Measurements from ENCODE around the gene TNC. TPM values are rescaled to one million over a fixed set of nuclear protein-coding genes. Genes with fewer than 3 reads are reported as not detected.

The TNC gene
- polyA plus RNA-seq, 1 of the 3 experiments (the other 2 are of a cell fraction): 805 TPM

GRCh38 chr9:115015018-115015635 is 102.8 kb downstream of the TNC start:
- 74% methylated on average over 4 of the region's 4 CpGs for WGBS (ENCODE audit: low lambda C conversion rate)
- H3K36me3 ChIP-seq (replicated peaks in 1 of 2; ENCODE audit: control insufficient read depth in 1 of 2, insufficient read depth in 2 of 2, low read length in 1 of 2): peaks cover 3 to 11% of the 10 kb centered on the region in 2 experiments
- H3K79me2 ChIP-seq (ENCODE audit: insufficient read depth): no peaks in the 10 kb centered on the region
- H3K9me3 ChIP-seq: no peaks in the 10 kb centered on the region
- no peaks in the 10 kb centered on the region for H4K20me1 ChIP-seq (ENCODE audit: insufficient read depth)
- no peak overlapping the region for H3K9ac ChIP-seq
- no peak overlapping the region for H3K4me2 ChIP-seq
- no peak overlapping the region for H3K4me3 ChIP-seq (ENCODE audit: low read depth in 2 of 2, low read length in 1 of 2)
- H3K27me3 ChIP-seq (ENCODE audit: insufficient read depth): no peaks in the 10 kb centered on the region
- DNase-seq: peak; percentile 48
- H3K27ac ChIP-seq (ENCODE audit: low read depth in 2 of 2, low read length in 1 of 2): no peak overlapping the region
- CTCF ChIA-PET: interaction anchor here (0.7 to 3.8 kb wide), 44 partner anchors 8 to 757 kb away, joined by 3 to 23 read pairs (median 4); partner anchors contain the start of gene TEX48
- H3F3A ChIP-seq (replicated peaks; ENCODE audit: insufficient read depth): peaks cover 25% of the 10 kb centered on the region
- no peaks in the 10 kb centered on the region for H3K9me2 ChIP-seq
- H2AFZ ChIP-seq (ENCODE audit: low read depth): no peak overlapping the region
- POLR2A ChIA-PET: no interaction called here
- TF ChIP-seq ELF1 (IDR thresholded peaks at IDR 0.05) (no peak), ZBTB33 (IDR thresholded peaks at IDR 0.05; ENCODE audit: borderline replicate concordance, low read depth) (no peak), MXI1 (IDR thresholded peaks at IDR 0.05; ENCODE audit: low read depth, low read length) (no peak), MEF2A (IDR thresholded peaks at IDR 0.05; ENCODE audit: borderline replicate concordance, low read depth) (no peak), CTCF (IDR thresholded peaks at IDR 0.05) (peak; percentile 77), POLR2AphosphoS5 (IDR thresholded peaks at IDR 0.05; ENCODE audit: low read depth, low read length) (no peak), SMC3 (IDR thresholded peaks at IDR 0.05; ENCODE audit: low read depth, low read length) (peak; percentile 56), TEAD4 (IDR thresholded peaks at IDR 0.05; ENCODE audit: borderline replicate concordance, insufficient read depth) (no peak), NFIC (IDR thresholded peaks at IDR 0.05; ENCODE audit: borderline replicate concordance) (no peak), RAD21 (IDR thresholded peaks at IDR 0.05; ENCODE audit: low read length) (peak; percentile 57), FOXM1 (IDR thresholded peaks at IDR 0.05; ENCODE audit: low read depth) (no peak)
- H3K4me1 ChIP-seq (ENCODE audit: control insufficient read depth in 1 of 2, insufficient read depth in 2 of 2, low read depth in 1 of 2, low read length in 1 of 2): no peaks in the 10 kb centered on the region

DNA sequence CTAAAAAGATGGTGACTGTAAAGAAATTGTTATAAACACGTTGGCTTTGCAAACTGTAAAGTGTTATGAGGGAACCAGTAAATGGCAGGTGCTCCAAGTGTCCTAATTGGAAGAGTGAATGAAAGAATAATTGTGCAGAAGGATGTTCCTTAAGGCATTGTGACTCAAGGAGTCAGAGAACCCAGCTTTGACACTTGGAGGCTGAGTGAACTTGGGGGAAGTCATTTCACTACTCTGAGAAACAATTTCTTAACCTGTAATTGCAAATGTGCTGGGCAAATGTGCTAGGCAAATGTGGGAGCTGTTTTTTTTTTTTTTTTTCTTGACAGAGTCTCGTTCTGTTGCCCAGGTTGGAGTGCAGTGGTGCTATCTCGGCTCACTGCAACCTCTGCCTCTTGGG is 103.5 kb downstream of the TNC start:
- no peaks in the 10 kb centered on the region for H3K9me2 ChIP-seq
- H4K20me1 ChIP-seq (ENCODE audit: insufficient read depth): no peaks in the 10 kb centered on the region
- POLR2A ChIA-PET: no interaction called here
- H3K9me3 ChIP-seq: no peaks in the 10 kb centered on the region
- WGBS (ENCODE audit: low lambda C conversion rate): 59% methylated on average over 3 of the region's 3 CpGs
- H3K9ac ChIP-seq: no peak overlapping the region
- no peak overlapping the region for H3K4me2 ChIP-seq
- H3K4me1 ChIP-seq (ENCODE audit: control insufficient read depth in 1 of 2, insufficient read depth in 2 of 2, low read depth in 1 of 2, low read length in 1 of 2): 0 out of 4 replicates have a peak, but pooled peaks cover 0 to 2% of the 10 kb centered on the region in 2 experiments
- H3K79me2 ChIP-seq (ENCODE audit: insufficient read depth): no peaks in the 10 kb centered on the region
- no peaks in the 10 kb centered on the region for H3K27me3 ChIP-seq (ENCODE audit: insufficient read depth)
- peaks cover 18% of the 10 kb centered on the region for H3F3A ChIP-seq (replicated peaks; ENCODE audit: insufficient read depth)
- H3K4me3 ChIP-seq (ENCODE audit: low read depth in 2 of 2, low read length in 1 of 2): no peak overlapping the region; a peak in 1 of 4 replicates
- no peak overlapping the region for H2AFZ ChIP-seq (ENCODE audit: low read depth)
- H3K27ac ChIP-seq (ENCODE audit: low read depth in 2 of 2, low read length in 1 of 2): no peak overlapping the region
- peaks cover 0 to 4% of the 10 kb centered on the region in 2 experiments for H3K36me3 ChIP-seq (replicated peaks in 1 of 2; ENCODE audit: control insufficient read depth in 1 of 2, insufficient read depth in 2 of 2, low read length in 1 of 2)
- CTCF ChIA-PET: interaction anchor here (0.6 to 3.8 kb wide), 49 partner anchors 8 to 758 kb away, joined by 3 to 23 read pairs (median 4); partner anchors contain the start of gene TEX48
- no peak for DNase-seq
- TF ChIP-seq IRF3 (IDR thresholded peaks at IDR 0.05; ENCODE audit: low read depth, low read length) (no peak), REST (IDR thresholded peaks at IDR 0.05; ENCODE audit: low read depth, low read length) (no peak), YY1 (IDR thresholded peaks at IDR 0.05; ENCODE audit: low read depth) (no peak), USF1 (IDR thresholded peaks at IDR 0.05; ENCODE audit: borderline replicate concordance, low read depth) (no peak), RXRA (IDR thresholded peaks at IDR 0.05; ENCODE audit: borderline replicate concordance, low read depth) (no peak), SMC3 (IDR thresholded peaks at IDR 0.05; ENCODE audit: low read depth, low read length) (no peak), GABPA (IDR thresholded peaks at IDR 0.05; ENCODE audit: low read depth) (no peak), GATA2 (CRISPR knock-in tag; IDR thresholded peaks at IDR 0.05) (no peak), FOSL2 (IDR thresholded peaks at IDR 0.05; ENCODE audit: borderline replicate concordance, low read depth) (no peak)

Data from SK-N-SH (cell line).